RPMI7951 (cell line): ENCODE data around the gene SEC22C. TPM values are rescaled to one million over a fixed set of nuclear protein-coding genes. Genes with fewer than 3 reads are reported as not detected.

Experiments
- DNase-seq: peaks from one replicate; pipeline ENCODE4 v3.0.0-alpha.2; 2012; ENCODE audit warnings: low read depth
- total RNA-seq: library from RNA; depleted of rRNA; stranded (reverse); fragments of >200 nt; shearing (Covaris generic); gene quantifications from 2 replicates; pipeline ENCODE4 v1.2.3, GENCODE V29; 2014; rRNA removed

Gene SEC22C
- total RNA-seq, 1 experiment from 2014 or later: 100 TPM

DNA sequence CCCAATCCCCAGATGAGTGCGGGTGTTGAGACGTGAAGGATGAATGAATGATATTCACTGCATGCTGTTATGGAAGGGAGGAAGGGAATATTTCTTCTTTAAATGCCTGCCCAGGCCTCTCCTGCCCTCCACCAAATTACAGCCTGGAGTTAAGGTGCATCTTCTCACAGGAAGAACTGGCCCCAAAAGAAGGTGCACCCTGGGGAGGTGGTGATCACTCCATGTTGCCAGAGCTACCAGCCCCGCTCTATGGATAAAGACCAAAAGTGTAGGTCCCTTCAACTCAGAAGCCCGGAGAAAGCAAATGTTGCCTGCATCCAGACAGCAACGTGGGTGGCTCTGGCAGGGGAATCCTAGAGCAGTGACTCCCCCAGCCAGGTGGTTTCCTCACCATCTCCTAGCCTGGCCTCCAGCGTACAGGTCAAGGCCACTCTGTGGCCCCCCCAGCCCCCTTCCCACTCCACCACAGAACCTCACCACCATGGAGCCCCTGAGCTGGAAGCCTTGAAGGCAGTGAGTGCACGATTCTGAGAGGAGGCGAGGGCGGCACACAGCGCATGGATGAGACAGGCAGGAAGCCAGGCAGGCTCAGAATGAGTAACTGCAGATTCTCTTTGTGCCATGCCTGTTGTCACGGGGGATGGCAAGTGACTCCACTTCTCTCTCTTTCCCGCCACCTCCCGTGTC is 82.8 kb downstream of the SEC22C start:
- DNase-seq: peak; percentile 66

GRCh38 chr3:42498034-42498433 is 83.7 kb downstream of the SEC22C start:
- DNase-seq: no peak

Other genes starting within 250 kb of the SEC22C start
- 1.5 and 1.6 TPM in 2 replicates for gene LYZL4, start 171.4 kb downstream of the SEC22C start, total RNA-seq
- 186 and 215 TPM in 2 replicates for gene VIPR1, start 79.3 kb downstream of the SEC22C start, total RNA-seq
- 59.2 and 67.4 TPM in 2 replicates for gene SS18L2, start 8.9 kb upstream of the SEC22C start, total RNA-seq
- 21.5 and 28.0 TPM in 2 replicates for gene NKTR, start 18.7 kb upstream of the SEC22C start, total RNA-seq
- gene ZBTB47, start 71.7 kb upstream of the SEC22C start, total RNA-seq: 8.8 and 13.5 TPM in 2 replicates
- not detected in 2 replicates for gene KLHL40, start 103.6 kb upstream of the SEC22C start, total RNA-seq
- gene HHATL, start 120.8 kb upstream of the SEC22C start, total RNA-seq: not detected in 2 replicates
- gene CCDC13, start 191.3 kb upstream of the SEC22C start, total RNA-seq: 0.20 and 0.48 TPM in 2 replicates
- 245 and 278 TPM in 2 replicates for gene HIGD1A, start 222.5 kb upstream of the SEC22C start, total RNA-seq
- gene ACKR2, start 227.5 kb upstream of the SEC22C start, total RNA-seq: not detected in 2 replicates